H1 (cell line): Measurements from ENCODE around the gene PDE4B. TPM values are rescaled to one million over a fixed set of nuclear protein-coding genes. Genes with fewer than 3 reads are reported as not detected.

ENCODE experiments used
- ATF3 ChIP-seq: IDR thresholded peaks from 2 replicates; pipeline ENCODE4 v1.6.1; 2011; ENCODE audit warnings: low read depth, mild to moderate bottlenecking, low read length; ENCODE audit not compliant: insufficient read depth
- CTCF ChIP-seq, 3 experiments: IDR thresholded peaks; 1 replicate in 2 of 3; 2 replicates in 1 of 3; pipeline versions ENCODE4 v1.5.1 to v1.6.1; 2011; ENCODE audit warnings: low read length in 3 of 3, mild to moderate bottlenecking in 3 of 3, inconsistent platforms in 2 of 3, low read depth in 1 of 3, moderate library complexity in 1 of 3; ENCODE audit not compliant: insufficient read depth in 1 of 3; ENCODE audit errors: control extremely low read depth in 1 of 3
- GTF2F1 ChIP-seq: IDR thresholded peaks from 2 replicates; pipeline ENCODE4 v1.6.1; 2012; ENCODE audit warnings: low read depth, low read length, improper control_type of control experiment, borderline replicate concordance
- RBBP5 ChIP-seq: IDR thresholded peaks from 2 replicates; pipeline ENCODE4 v1.7.1; 2012; ENCODE audit warnings: low read depth, mild to moderate bottlenecking, inconsistent platforms, low read length, moderate library complexity, borderline replicate concordance
- TAF1 ChIP-seq: IDR thresholded peaks from 2 replicates; pipeline ENCODE4 v1.6.1; 2011; ENCODE audit warnings: mild to moderate bottlenecking, low read depth, low read length
- polyA plus RNA-seq, 7 experiments: library from polyadenylated mRNA; depleted of rRNA in 3 of 7; stranded (reverse) in 5 of 7; unstranded in 2 of 7; fragments of >200 nt in 5 of 7; fragments of 200-250 nt in 2 of 7; gene quantifications; 1 replicate in 5 of 7; 2 replicates in 1 of 7; 4 replicates in 1 of 7; pipeline versions ENCODE4 v1.2.1 to v1.2.3, GENCODE V29; 2011 to 2013; ENCODE audit warnings: missing spikeins in 2 of 7, mixed read lengths in 2 of 7
- total RNA-seq: library from RNA; stranded (reverse); fragmentation: NEBNext Ultra II Directional; extraction: Animal tissue kit (Norgen Biotek cat#: 25700); gene quantifications from 2 replicates; pipeline ENCODE4 v1.2.1, GENCODE V29; 2021

PDE4B gene
- total and polyA plus RNA-seq, 2 of the 8 experiments (the other 6 are each of a cell fraction or from before 2014, with no cell fraction given) = 5.0 to 15.1 TPM

GRCh38 chr1:66291531-66291864, 498.8 kb downstream of the PDE4B start (continued):
- TF ChIP-seq ATF3 (no peak), CTCF (IDR thresholded peaks at IDR 0.05; ENCODE audit: control extremely low read depth in 1 of 3, insufficient read depth in 1 of 3, low read depth in 1 of 3, low read length in 3 of 3) (no peak), TAF1 (no peak), RBBP5 (no peak), GTF2F1 (no peak)
